Gastrocnemius medialis (tissue), 4 donors: ENCODE data around the gene HECTD2.

Experiments
- POLR2A ChIP-seq, 2 donors: fragments of 450-650 bp; IDR thresholded peaks; one replicate each; pipeline ENCODE4 v1.6.1; 2017; ENCODE audit warnings: antibody characterized with exemption in 2 of 2, mild to moderate bottlenecking in 2 of 2, moderate library complexity in 2 of 2
- TF ChIP-seq, protein P1 (sequence below), 5 experiments: fragments of 450-650 bp in 3 of 5; fragments of 200-600 bp in 2 of 5; sonication (generic) in 2 of 5; IDR thresholded peaks in 4 of 5; conservative IDR thresholded peaks in 1 of 5; 1 replicate in 4 of 5; 2 replicates in 1 of 5; pipeline ENCODE4 v1.5.1; 2016 to 2019; ENCODE audit warnings: antibody characterized with exemption in 5 of 5, mild to moderate bottlenecking in 3 of 5, moderate library complexity in 3 of 5

DNA sequence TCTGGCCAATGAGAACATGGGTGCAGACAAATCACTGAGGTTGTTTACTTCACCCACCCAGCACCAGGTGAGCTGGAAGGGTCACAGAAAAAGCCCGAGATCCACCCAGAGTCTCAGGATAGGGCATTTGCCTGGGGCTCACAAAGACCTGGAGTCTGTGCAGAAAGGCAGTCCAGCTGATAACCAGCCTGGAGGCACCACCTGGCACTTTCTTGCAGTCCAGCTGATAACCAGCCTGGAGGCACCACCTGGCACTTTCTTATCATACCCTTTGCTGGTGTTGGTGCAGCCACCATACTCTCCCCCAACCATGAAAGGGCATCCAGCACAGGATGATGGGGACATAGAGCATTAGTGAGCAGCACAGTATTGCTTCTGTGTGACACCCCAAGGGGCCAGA is 118.6 kb downstream of the HECTD2 start:
- TF ChIP-seq, protein P1, sequence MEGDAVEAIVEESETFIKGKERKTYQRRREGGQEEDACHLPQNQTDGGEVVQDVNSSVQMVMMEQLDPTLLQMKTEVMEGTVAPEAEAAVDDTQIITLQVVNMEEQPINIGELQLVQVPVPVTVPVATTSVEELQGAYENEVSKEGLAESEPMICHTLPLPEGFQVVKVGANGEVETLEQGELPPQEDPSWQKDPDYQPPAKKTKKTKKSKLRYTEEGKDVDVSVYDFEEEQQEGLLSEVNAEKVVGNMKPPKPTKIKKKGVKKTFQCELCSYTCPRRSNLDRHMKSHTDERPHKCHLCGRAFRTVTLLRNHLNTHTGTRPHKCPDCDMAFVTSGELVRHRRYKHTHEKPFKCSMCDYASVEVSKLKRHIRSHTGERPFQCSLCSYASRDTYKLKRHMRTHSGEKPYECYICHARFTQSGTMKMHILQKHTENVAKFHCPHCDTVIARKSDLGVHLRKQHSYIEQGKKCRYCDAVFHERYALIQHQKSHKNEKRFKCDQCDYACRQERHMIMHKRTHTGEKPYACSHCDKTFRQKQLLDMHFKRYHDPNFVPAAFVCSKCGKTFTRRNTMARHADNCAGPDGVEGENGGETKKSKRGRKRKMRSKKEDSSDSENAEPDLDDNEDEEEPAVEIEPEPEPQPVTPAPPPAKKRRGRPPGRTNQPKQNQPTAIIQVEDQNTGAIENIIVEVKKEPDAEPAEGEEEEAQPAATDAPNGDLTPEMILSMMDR (IDR thresholded peaks at IDR 0.05 in 4 of 5, conservative IDR thresholded peaks at IDR 0.05 in 1 of 5) = no peak
- no peak for TF ChIP-seq POLR2A (IDR thresholded peaks at IDR 0.05)
